ENCODE data around the gene MSI2. TPM values are rescaled to one million over a fixed set of nuclear protein-coding genes. Genes with fewer than 3 reads are reported as not detected.

The MSI2 gene
- total and polyA plus RNA-seq, 7 experiments from 2014 or later, result 3.3 to 169 (median 125) TPM

DNA sequence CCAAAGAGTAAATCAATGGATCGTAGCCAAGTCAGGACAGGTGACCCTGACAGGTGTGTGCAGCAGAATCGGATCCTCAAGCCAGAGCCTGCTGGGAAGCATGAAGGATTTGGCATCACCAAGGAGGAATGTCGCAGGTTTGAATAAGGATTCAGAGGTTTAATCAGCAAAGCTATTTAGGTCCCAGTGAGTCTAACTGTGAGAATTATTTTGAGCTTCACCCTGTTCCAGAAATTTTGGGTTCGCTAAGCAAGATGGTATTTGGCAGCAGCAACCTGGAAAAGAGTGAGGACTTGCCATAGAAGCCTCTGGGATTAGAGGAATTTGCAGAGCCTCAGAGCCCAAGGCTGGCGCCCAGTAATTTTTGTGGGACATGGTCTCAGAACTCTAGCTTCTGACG is 315.7 kb downstream of the MSI2 start:
- Histone ChIP-seq H3K36me3 (ENCODE audit: control insufficient read depth in 2 of 3, insufficient read depth in 3 of 3, low read length in 3 of 3) (no peaks in the 10 kb centered on the region), H3K4me1 (ENCODE audit: control insufficient read depth in 2 of 2, insufficient read depth in 2 of 2, low read length in 2 of 2) (no peaks in the 10 kb centered on the region), H3K9me3 (ENCODE audit: control insufficient read depth in 2 of 3, low read length in 3 of 3) (no peaks in the 10 kb centered on the region), H3K4me3 (ENCODE audit: low read length) (no peak overlapping the region), H3K27me3 (ENCODE audit: control insufficient read depth in 2 of 2, insufficient read depth in 2 of 2, low read length in 2 of 2) (no peaks in the 10 kb centered on the region), H3K27ac (ENCODE audit: low read depth, low read length) (no peak overlapping the region)
- Mint-ChIP-seq H3K27ac (no peak overlapping the region), H3K27me3 (no peaks in the 10 kb centered on the region), H3K4me1 (peaks cover 0 to 18% (median 4%) of the 10 kb centered on the region in 7 donors), H3K36me3 (peaks cover 0 to 14% (median 3%) of the 10 kb centered on the region in 5 donors), H3K9me3 (no peaks in the 10 kb centered on the region), H3K4me3 (no peak overlapping the region)
- DNase-seq (no peak), ATAC-seq (no peak)
- CTCF ChIA-PET, result no interaction called here
- intact Hi-C loops (cut with micrococcal nuclease), result no loop called here
- POLR2A ChIA-PET, result no interaction called here

GRCh38 chr17:57572600-57572999 is 316.3 kb downstream of the MSI2 start:
- peaks cover 0 to 21% (median 4%) of the 10 kb centered on the region in 7 donors for H3K4me1 Mint-ChIP-seq
- H3K9me3 Mint-ChIP-seq, result no peaks in the 10 kb centered on the region
- intact Hi-C loops (cut with micrococcal nuclease), result no loop called here
- Histone ChIP-seq H3K27me3 (ENCODE audit: control insufficient read depth in 2 of 2, insufficient read depth in 2 of 2, low read length in 2 of 2) (no peaks in the 10 kb centered on the region), H3K9me3 (ENCODE audit: control insufficient read depth in 2 of 3, low read length in 3 of 3) (no peaks in the 10 kb centered on the region), H3K27ac (ENCODE audit: low read depth, low read length) (no peak overlapping the region), H3K4me1 (ENCODE audit: control insufficient read depth in 2 of 2, insufficient read depth in 2 of 2, low read length in 2 of 2) (no peaks in the 10 kb centered on the region), H3K36me3 (ENCODE audit: control insufficient read depth in 2 of 3, insufficient read depth in 3 of 3, low read length in 3 of 3) (no peaks in the 10 kb centered on the region), H3K4me3 (ENCODE audit: low read length) (no peak overlapping the region)
- no peaks in the 10 kb centered on the region for H3K27me3 Mint-ChIP-seq
- H3K36me3 Mint-ChIP-seq, result peaks cover 0 to 14% (median 3%) of the 10 kb centered on the region in 5 donors
- ChIA-PET POLR2A (no interaction called here), CTCF (no interaction called here)
- no peak overlapping the region for H3K27ac Mint-ChIP-seq
- DNase-seq (no peak), ATAC-seq (no peak)
- no peak overlapping the region for H3K4me3 Mint-ChIP-seq

- Mint-ChIP-seq H3K27ac (peak overlapping the region in 1 of 9 donors; percentile 12), H3K27me3 (no peaks in the 10 kb centered on the region), H3K36me3 (peaks cover 0 to 10% (median 3%) of the 10 kb centered on the region in 5 donors), H3K4me3 (no peak overlapping the region), H3K9me3 (no peaks in the 10 kb centered on the region), H3K4me1 (peaks cover 0 to 21% (median 13%) of the 10 kb centered on the region in 7 donors)
- CTCF ChIA-PET, result no interaction called here
- H3K9me3 ChIP-seq (ENCODE audit: control insufficient read depth in 2 of 3, low read length in 3 of 3), result no peaks in the 10 kb centered on the region
- POLR2A ChIA-PET, result no interaction called here
- H3K4me3 ChIP-seq (ENCODE audit: low read length), result no peak overlapping the region
- DNase-seq (no peak), ATAC-seq (no peak)
- H3K27me3 ChIP-seq (ENCODE audit: control insufficient read depth in 2 of 2, insufficient read depth in 2 of 2, low read length in 2 of 2), result no peaks in the 10 kb centered on the region
- no peak overlapping the region for H3K27ac ChIP-seq (ENCODE audit: low read depth, low read length)
- no peaks in the 10 kb centered on the region for H3K4me1 ChIP-seq (ENCODE audit: control insufficient read depth in 2 of 2, insufficient read depth in 2 of 2, low read length in 2 of 2)
- H3K36me3 ChIP-seq (ENCODE audit: control insufficient read depth in 2 of 3, insufficient read depth in 3 of 3, low read length in 3 of 3), result no peaks in the 10 kb centered on the region
- intact Hi-C loops (cut with micrococcal nuclease), result no loop called here
Measured at GRCh38 chr17:57574040-57574513, 317.8 kb downstream of the MSI2 start.

GRCh38 chr17:57576744-57577143 is 320.4 kb downstream of the MSI2 start:
- intact Hi-C loops (cut with micrococcal nuclease), result no loop called here
- no peak overlapping the region for H3K4me3 Mint-ChIP-seq
- H3K4me1 Mint-ChIP-seq, result peaks cover 0 to 16% (median 16%) of the 10 kb centered on the region in 7 donors
- H3K4me3 ChIP-seq (ENCODE audit: low read length), result no peak overlapping the region
- H3K27me3 ChIP-seq (ENCODE audit: control insufficient read depth in 2 of 2, insufficient read depth in 2 of 2, low read length in 2 of 2), result no peaks in the 10 kb centered on the region
- no peaks in the 10 kb centered on the region for H3K27me3 Mint-ChIP-seq
- ATAC-seq (no peak), DNase-seq (no peak)
- no peaks in the 10 kb centered on the region for H3K9me3 Mint-ChIP-seq
- peaks cover 0 to 7% (median 0%) of the 10 kb centered on the region in 5 donors for H3K36me3 Mint-ChIP-seq
- H3K27ac Mint-ChIP-seq, result peak overlapping the region in 2 of 9 donors; percentile 2 to 12
- H3K4me1 ChIP-seq (ENCODE audit: control insufficient read depth in 2 of 2, insufficient read depth in 2 of 2, low read length in 2 of 2), result no peaks in the 10 kb centered on the region
- no peak overlapping the region for H3K27ac ChIP-seq (ENCODE audit: low read depth, low read length)
- H3K9me3 ChIP-seq (ENCODE audit: control insufficient read depth in 2 of 3, low read length in 3 of 3), result no peaks in the 10 kb centered on the region
- POLR2A ChIA-PET, result no interaction called here
- CTCF ChIA-PET, result no interaction called here
- no peaks in the 10 kb centered on the region for H3K36me3 ChIP-seq (ENCODE audit: control insufficient read depth in 2 of 3, insufficient read depth in 3 of 3, low read length in 3 of 3)

GRCh38 chr17:57577751-57578607 is 321.7 kb downstream of the MSI2 start:
- ATAC-seq (no peak), DNase-seq (no peak)
- H3K9me3 ChIP-seq (ENCODE audit: control insufficient read depth in 2 of 3, low read length in 3 of 3), result no peaks in the 10 kb centered on the region
- H3K36me3 Mint-ChIP-seq, result peaks cover 0 to 6% (median 0%) of the 10 kb centered on the region in 5 donors
- H3K36me3 ChIP-seq (ENCODE audit: control insufficient read depth in 2 of 3, insufficient read depth in 3 of 3, low read length in 3 of 3), result no peaks in the 10 kb centered on the region
- no peaks in the 10 kb centered on the region for H3K9me3 Mint-ChIP-seq
- H3K27ac ChIP-seq (ENCODE audit: low read depth, low read length), result no peak overlapping the region
- POLR2A ChIA-PET, result no interaction called here
- no peaks in the 10 kb centered on the region for H3K27me3 ChIP-seq (ENCODE audit: control insufficient read depth in 2 of 2, insufficient read depth in 2 of 2, low read length in 2 of 2)
- H3K27me3 Mint-ChIP-seq, result no peaks in the 10 kb centered on the region
- CTCF ChIA-PET, result no interaction called here
- H3K4me3 ChIP-seq (ENCODE audit: low read length), result no peak overlapping the region
- peak overlapping the region in 3 of 9 donors; percentile 28 to 42 (median 38) for H3K27ac Mint-ChIP-seq
- peaks cover 0 to 16% (median 16%) of the 10 kb centered on the region in 7 donors for H3K4me1 Mint-ChIP-seq
- no peak overlapping the region for H3K4me3 Mint-ChIP-seq
- intact Hi-C loops (cut with micrococcal nuclease), result no loop called here
- H3K4me1 ChIP-seq (ENCODE audit: control insufficient read depth in 2 of 2, insufficient read depth in 2 of 2, low read length in 2 of 2), result no peaks in the 10 kb centered on the region

GRCh38 chr17:57578608-57579225 is 322.4 kb downstream of the MSI2 start:
- H3K27ac Mint-ChIP-seq, result peak overlapping the region in 2 of 9 donors; percentile 38 to 42
- POLR2A ChIA-PET, result no interaction called here
- peaks cover 0 to 6% (median 0%) of the 10 kb centered on the region in 5 donors for H3K36me3 Mint-ChIP-seq
- Histone ChIP-seq H3K9me3 (ENCODE audit: control insufficient read depth in 2 of 3, low read length in 3 of 3) (no peaks in the 10 kb centered on the region), H3K4me1 (ENCODE audit: control insufficient read depth in 2 of 2, insufficient read depth in 2 of 2, low read length in 2 of 2) (no peaks in the 10 kb centered on the region), H3K4me3 (ENCODE audit: low read length) (no peak overlapping the region), H3K36me3 (ENCODE audit: control insufficient read depth in 2 of 3, insufficient read depth in 3 of 3, low read length in 3 of 3) (no peaks in the 10 kb centered on the region), H3K27ac (ENCODE audit: low read depth, low read length) (no peak overlapping the region), H3K27me3 (ENCODE audit: control insufficient read depth in 2 of 2, insufficient read depth in 2 of 2, low read length in 2 of 2) (no peaks in the 10 kb centered on the region)
- no peaks in the 10 kb centered on the region for H3K27me3 Mint-ChIP-seq
- intact Hi-C loops (cut with micrococcal nuclease), result no loop called here
- H3K9me3 Mint-ChIP-seq, result no peaks in the 10 kb centered on the region
- no peak overlapping the region for H3K4me3 Mint-ChIP-seq
- ATAC-seq, result no peak
- CTCF ChIA-PET, result no interaction called here
- peaks cover 0 to 16% (median 13%) of the 10 kb centered on the region in 7 donors for H3K4me1 Mint-ChIP-seq
- DNase-seq, result no peak

Data from naive thymus-derived CD4-positive, alpha-beta T cell (primary cell).